ENCODE results near the gene FN1.
"Not testable (repeated sequence)": the region's sequence is repeated elsewhere in the genome, so short reads cannot be mapped to it uniquely, and the experiment has no call there.

Gene FN1

DNA sequence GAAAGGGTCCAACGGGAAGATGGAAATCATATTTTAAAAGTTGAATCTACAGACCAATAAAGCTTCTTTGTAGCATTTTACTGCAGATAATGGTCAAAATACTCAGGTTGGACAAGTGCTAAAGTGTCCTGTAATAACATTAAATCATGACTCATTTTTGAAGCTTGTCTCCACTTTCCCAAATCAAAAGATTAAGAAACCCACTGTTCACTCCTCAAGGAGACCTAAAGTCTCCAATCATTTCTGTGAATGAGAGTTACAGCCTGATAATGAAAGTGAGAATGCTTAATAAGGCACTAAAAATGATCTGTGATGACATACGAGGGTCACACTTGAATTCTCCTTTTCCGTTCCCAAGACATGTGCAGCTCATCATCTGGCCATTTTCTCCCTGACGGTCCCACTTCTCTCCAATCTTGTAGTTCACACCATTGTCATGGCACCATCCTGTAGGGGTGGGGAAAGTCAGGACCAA, 70.6 kb downstream of the FN1 start:
- no peak for DNase-seq (ENCODE audit: low read depth)

GRCh38 chr2:215364157-215365155, 71.4 kb downstream of the FN1 start:
- no peak for DNase-seq (ENCODE audit: low read depth)

DNA sequence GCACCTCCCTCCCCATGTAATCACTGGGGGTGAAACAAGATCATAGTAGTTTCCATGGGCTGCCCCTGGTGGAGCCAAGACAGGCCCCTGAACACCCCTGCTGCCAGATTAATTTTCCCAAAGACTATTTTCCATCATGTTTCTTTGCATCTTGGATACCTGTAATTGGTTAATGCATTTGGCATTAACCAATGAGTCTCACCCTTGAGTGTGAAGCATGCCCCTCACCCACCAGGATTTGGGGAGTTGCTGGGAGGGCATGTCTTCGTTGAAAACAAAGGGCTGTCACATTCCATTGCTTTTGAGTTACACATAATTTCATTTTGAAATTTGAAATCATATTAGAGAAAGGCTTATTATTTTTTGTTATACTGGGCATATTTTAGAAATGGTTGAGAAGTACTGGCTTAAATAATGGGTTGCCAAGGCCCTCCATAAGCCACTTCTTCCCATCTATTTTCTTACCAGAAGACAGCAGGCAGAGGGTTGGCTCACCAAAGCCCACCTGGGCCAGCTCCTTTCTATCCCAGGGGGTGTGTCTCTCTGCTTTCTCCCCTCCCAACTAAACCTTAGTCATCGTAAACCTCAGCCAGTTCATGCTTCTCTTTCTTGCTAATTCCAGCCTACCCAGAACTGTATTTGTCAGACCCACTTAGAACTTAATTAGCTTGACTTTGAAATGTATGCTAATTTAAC, 72.3 kb downstream of the FN1 start:
- no peak for DNase-seq (ENCODE audit: low read depth)

DNA sequence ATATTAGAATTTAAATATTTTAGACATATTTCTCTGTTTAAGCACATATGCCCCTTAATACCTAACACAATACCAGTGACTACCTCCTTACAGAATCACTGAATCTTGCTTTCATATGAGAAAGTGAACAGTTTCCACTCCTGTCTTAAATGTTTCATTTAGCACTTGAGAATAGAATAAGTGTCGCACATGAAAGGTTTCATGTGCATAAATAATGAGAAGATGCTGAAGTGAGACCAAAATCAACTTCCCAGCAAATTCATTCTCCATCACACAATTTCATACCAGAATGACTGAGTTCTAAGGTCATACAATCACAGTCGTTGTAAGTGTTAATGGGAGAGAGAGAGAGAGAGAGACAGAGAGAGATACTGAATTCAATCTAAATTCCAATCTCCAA, 72.8 kb downstream of the FN1 start:
- DNase-seq (ENCODE audit: low read depth): no peak

- DNase-seq (ENCODE audit: low read depth): no peak
Observed at GRCh38 chr2:215362562-215362904, 73.3 kb downstream of the FN1 start.

DNA sequence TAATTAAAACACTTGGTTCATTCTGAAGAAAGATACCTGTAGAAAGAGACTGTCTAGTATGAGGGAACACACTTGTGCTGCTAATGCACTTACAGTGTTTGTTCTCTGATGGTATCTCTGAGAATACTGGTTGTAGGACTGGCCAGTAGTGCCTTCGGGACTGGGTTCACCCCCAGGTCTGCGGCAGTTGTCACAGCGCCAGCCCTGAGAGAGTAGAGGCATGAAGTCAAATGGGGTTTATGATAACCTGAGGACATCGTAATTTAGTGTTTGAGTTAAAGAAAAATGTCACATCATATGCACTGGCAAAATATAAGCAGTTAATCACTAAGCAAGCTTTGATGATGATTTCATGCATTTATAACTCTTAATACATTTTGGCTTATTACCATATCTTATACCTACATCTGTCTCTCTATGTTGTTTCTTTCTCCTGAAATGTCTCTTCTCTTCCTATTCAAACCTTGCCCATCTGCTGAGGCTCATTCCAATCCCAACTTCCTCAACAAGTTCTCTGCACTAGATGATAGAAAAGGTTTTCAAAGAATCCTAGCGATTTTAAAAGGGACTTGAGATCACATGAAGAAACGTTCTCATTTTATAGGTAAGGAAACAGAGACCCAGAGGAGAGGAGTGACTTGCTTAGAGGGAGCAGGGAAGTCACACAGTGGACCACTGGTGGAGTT, 73.8 kb downstream of the FN1 start:
- DNase-seq (ENCODE audit: low read depth): no peak

GRCh38 chr2:215361211-215361875, 74.5 kb downstream of the FN1 start:
- no peak for DNase-seq (ENCODE audit: low read depth)

- no peak for DNase-seq (ENCODE audit: low read depth)
Observed at GRCh38 chr2:215360596-215360995, 75.3 kb downstream of the FN1 start.

DNA sequence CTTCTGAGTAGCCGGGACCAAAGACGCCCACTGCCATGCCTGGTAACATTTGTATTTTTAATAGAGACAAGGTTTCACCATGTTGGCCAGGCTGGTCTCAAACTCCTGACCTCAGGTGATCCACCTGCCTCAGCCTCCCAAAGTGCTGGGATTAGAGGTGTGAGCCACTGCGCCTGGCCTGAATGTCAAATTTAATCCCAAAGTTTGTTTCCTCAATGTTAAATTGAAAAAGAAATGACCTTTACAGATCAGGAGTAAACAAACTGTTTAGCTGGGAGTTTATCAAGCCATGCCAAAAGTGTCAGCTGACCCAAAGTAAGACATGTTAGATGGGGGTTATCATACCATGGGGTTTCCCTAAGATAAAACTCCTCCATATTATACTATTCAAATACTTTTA, 75.8 kb downstream of the FN1 start:
- not testable (repeated sequence) for DNase-seq (ENCODE audit: low read depth)

DNA sequence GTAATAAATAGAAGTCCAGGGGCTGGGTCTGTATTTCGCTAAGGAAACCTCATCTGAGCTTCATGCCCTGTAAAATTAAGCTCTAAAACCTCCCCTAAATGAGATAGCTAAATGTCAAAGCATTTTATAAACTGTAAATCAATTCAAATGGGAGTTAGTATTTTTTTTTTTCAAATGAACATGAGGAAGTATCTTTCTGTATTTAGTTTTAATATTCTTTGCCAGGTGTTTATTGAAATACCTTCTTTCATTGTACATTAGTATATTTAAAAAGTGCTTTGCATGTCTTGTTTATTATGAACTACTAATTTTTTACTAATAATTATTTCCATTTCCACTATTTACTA, 76.3 kb downstream of the FN1 start:
- no peak for DNase-seq (ENCODE audit: low read depth)

DNA sequence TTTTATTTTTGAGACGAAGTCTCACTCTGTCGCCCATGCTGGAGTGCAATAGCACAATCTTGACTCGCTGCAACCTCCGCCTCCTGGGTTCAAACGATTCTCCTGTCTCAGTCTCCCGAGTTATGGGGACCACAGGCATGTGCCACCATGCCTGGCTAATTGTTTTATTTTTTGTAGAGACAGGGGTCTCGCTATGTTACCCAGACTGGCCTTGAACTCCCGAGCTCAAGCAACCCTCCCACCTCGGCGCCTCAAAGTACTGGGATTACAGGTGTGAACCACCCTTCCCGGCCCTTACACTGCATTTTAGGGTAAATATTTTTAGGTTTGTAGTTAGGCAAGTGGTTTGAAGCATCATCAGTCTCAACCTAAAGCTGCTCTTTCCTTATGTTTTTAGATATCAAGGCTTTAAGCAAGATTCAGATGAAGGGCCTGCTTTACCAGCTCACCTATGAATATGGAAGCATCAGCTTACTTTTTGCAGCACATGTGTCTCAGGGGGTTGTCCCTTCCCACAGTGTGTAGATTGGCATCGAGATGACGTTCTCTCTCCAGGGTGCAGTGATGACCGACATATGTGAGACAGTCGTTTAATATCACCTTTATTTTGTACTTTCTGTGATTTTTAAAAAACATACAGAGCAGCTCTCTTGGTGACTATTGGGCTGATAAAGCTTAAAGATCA, 76.8 kb downstream of the FN1 start:
- DNase-seq (ENCODE audit: low read depth): no peak

- no peak for DNase-seq (ENCODE audit: low read depth)
Observed at GRCh38 chr2:215358312-215358845, 77.5 kb downstream of the FN1 start.

GRCh38 chr2:215357660-215358059, 78.2 kb downstream of the FN1 start:
- DNase-seq (ENCODE audit: low read depth): no peak

DNA sequence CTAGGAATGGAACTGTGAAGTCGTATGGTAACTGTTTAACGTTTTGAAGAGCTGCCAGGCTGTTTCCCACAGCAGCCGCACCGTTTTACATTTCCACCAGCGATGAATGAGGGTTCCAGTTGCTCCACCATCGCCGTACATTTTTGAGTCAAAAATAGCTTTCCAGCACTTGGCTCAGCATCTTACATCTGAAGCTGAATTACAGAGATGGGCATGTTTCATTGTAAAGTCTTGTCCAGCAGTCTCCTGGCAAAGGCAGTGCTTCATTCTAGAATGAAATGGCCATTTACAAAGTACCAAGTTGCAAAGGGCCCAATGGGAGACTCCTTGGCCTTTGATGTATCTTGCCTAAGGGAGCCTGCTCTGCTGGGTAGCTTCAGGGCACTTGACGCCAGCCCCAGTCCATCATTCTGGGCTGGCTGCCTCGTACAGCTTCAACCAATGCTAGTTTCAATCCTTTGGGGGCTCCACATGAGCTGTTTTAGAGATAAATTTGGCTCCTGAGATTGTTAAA, 78.9 kb downstream of the FN1 start:
- no peak for DNase-seq (ENCODE audit: low read depth)

DNA sequence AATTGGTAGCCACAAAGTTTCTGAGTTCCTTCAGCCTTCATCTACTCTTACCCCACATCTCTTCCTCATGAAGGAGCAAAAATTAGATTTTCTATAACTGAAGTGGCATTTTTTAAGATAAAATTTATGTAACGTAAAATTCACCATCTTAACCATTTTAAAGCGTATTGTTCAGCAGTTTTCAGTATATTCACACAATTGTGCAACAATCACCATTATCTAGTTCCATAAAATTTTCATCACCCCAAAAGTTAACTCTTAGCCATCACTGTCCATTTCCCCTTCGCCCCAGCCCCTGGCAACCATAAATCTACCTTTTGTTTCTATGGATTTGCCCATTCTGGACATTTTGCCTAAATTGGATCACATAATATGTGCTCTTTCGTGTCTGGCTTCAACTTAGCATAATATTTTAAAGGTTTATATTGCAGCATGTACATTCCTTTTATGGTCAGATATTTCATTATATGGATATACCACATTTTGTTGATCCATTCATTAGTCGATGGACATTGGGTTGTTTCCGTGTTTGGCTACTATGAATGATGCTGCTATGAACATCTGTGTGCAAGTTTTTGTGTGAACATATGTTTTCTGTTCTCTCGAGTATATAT, 79.4 kb downstream of the FN1 start:
- DNase-seq (ENCODE audit: low read depth): no peak

DNA sequence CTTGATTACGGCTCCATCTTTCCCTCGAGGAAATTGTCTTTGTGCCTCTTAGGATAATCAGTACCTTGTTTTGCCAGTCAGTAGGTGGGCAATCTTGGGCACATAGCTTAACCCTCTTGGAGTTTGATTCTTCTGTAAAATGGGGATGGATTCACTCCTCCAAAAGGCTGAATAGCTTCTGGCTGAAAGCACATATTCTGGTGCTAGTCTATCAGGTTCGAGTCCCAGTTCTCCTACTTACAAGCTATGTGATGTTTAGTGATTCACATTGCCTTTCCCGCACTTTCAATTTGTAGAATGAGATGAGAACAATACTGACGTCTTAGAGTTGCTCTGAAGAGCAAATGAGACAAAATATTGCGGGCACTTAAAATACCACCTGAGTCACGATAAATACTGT, 80.1 kb downstream of the FN1 start:
- DNase-seq (ENCODE audit: low read depth): no peak

DNA sequence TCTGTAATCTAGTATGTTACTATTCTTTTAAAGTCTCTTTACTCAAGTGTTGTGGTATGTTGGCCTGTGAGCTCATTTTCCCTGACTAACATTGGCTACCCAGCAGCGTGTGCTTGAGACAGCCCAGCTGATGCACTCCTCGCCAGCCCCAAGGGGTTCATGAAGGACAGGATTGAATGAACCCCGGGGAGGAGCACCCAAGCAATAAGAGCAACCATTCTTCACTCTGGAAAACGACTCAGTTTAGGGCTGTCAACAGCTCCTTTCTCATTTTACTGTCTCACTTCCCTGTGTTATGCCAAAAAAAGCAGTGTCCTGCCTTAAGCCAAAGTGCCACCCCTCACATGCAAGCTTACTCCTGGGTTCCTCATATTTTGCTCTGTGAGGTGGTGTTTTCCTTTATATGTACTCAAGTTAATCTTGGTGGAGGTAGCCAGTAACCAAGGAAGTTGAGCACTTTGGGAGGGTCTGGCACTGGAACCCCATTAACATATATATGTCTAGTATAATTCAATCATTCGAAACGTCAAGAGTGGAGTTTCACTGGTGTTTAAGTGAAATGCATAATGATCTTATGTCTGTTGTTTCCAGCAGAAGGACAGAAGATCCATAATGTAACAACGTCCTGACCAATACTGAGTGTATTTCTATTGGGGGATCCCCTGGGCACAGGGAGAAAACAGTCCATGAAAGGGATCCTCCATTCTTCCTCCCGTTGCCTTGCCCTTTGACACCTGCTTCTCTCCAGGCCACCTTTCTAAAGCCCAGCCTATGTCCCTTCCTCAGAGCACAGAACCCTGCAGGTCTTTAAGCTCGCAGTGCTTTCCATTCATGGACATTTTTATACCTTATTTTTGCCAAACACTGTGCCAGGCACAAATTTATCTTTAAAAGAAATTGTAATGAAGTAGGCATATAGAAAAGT, 80.8 kb downstream of the FN1 start:
- no peak for DNase-seq (ENCODE audit: low read depth)

- no peak for DNase-seq (ENCODE audit: low read depth)
Observed at GRCh38 chr2:215352602-215353001, 83.3 kb downstream of the FN1 start.

GRCh38 chr2:215347878-215348277, 88.0 kb downstream of the FN1 start:
- DNase-seq (ENCODE audit: low read depth): no peak
